NCI-H526 treated with DMSO at 0.1 percent for 48 hours (cell line): ENCODE results near the gene SEPTIN2.
"Not testable (repeated sequence)": the region's sequence is repeated elsewhere in the genome, so short reads cannot be mapped to it uniquely, and the experiment has no call there.

Experiments used
- DNase-seq: peaks from one replicate; lab custom pipeline; 2025; lab: John Stamatoyannopoulos, UW

The SEPTIN2 gene

GRCh38 chr2:241315879-241316631, at the start of gene SEPTIN2:
Gene SEPTIN2, plus strand, starts transcription at chr2:241315925. Its CDS starts 8,308 bp downstream, at chr2:241324233.
- DNase-seq: peak; percentile 68

DNA sequence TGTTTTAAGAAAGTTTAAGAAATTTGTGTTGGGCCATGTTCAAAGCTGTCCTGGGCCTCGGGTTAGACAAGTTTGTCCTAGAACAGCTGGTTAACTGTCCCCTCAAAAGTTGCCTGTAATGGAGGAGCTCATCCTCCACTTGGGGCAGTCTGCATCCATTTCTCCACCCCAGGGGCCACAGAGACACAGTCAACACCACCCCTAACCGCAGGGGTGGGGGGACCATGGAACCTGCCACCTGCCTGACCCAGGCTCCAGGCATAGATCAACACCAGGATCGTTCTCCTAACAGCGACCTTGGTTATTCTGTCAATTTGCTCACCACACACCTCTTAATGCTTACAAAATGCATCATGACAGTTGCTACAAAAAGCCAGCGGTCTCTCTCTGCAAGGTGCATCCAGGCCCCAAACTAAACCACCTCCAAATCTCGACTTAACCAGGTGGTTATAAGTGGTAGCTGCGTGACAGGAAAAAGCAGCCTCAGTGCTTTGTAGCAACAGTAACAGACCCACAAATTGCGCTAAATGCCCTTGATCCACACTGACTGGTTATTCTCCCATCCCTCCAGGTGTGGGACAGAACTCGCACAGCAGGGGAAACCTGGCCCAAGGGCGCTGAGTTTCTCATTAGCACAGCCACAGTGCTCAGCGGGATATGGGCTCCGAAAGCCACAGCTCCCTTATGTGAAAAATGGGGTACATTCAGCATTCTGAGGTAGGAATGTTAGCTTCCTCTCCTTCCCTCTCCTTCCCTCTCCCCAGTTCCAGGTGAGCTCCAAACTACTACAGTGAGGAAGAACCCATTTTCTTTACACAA, 48.3 kb upstream of the SEPTIN2 start:
- DNase-seq: no peak

GRCh38 chr2:241268306-241268705, 47.4 kb upstream of the SEPTIN2 start:
- no peak for DNase-seq

- DNase-seq: no peak
Observed at GRCh38 chr2:241268716-241269445, 46.8 kb upstream of the SEPTIN2 start.

GRCh38 chr2:241269707-241270520, 45.8 kb upstream of the SEPTIN2 start:
- DNase-seq: no peak

DNA sequence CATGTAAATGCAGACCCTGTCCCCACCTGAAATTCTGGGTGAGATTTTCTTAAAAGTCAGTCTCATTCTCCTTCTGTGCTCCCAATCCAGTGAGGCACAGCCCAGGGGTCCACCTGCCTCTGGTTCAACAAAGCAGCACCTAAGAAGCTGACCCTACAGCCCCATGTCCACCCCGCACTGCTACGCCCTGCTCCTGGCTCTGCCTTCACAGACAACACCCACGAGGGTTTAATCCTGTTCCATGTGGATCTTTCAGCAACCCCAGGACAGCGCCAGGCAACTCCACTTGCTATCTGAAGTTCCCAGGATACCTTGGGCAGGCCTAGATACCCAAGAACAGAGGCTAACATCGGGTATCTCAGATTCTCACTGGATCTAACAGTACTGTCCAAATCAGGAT, 45.2 kb upstream of the SEPTIN2 start:
- DNase-seq: no peak

DNA sequence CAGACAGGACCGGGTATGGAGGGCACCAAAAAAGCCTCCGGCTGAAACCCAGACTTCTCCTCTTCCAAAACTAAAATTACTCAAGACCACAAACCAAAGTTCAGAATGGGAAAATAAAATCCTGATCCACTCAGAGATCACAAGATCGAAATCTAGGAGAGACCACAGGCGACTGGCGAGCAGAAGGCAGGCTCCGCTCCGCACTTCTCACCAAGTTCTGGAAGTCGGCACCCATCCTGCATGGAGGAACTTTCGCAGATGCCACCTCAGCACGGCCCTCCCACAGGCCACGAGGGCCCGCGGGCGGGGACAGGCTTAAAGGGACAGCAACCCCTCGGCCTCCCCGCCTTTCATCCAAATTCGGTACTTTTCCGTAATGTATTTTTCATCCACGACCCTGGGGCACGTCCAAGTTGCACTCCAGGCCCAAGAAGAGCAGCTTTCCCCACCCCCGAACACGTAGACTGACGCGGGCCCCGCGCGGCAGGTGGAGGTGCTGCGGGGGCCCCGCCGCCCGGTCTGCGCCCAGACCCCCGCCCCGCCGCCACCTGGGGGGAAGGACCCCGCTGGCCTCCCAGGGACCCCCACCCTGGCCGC, 43.9 kb upstream of the SEPTIN2 start:
- DNase-seq: no peak

GRCh38 chr2:241272303-241273209, 43.2 kb upstream of the SEPTIN2 start:
- DNase-seq: no peak

GRCh38 chr2:241273210-241274020, 42.3 kb upstream of the SEPTIN2 start:
- no peak for DNase-seq

DNA sequence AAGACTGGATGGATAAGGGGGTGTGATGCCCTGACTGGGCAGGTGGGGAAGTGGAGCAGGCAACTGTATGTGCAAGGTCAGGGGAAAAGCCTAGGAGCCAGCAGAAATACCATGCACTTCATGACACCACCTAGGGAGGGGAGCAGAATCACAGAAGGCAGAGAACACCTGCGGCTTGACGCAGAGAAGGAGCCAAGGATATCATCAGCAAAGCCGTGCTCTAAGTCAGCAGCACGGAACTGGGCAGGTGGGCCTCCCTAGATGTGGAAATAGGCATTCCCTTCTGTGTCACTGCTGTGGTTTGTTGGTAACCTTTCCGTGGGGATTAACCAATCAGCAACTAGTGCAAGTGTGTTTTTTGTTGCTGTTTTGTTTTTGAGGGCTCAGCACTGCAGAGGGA, 41.6 kb upstream of the SEPTIN2 start:
- peak; percentile 21 for DNase-seq

DNA sequence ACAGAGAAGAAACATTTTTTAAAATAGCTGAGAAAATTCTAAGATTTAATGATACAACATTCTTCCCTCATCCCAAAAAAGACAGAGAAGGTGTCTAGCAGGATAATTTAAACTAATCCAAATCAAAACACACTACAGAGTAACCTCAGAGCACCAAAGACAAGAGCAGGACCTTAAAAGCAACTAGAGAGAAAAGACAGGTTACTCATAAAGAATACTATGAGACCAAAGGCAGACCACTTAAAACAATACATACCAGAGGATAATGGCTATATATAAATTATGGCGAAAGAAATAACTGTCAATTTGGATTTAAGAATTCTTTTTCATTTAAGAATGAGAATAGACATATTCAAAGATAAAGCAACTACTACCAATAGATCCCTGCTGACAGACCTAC, 40.2 kb upstream of the SEPTIN2 start:
- DNase-seq: no peak

DNA sequence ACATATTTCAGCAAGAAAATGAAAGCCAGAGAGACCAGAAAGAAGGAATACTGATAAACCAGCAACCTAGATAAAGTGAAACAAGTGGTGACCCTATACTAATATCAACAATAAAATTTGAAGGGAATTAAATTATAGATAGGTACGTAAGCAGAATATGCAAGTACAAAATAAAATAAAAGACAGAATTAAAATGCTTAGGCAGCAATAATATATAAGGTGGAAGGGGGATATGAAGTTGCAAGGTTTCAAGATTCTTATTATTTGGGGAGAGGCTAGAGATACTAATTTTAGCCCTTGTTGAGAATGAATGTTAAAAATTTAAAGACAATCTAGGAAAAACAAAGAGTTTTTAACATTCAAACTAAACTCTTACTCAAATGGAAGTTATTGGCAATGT, 39.8 kb upstream of the SEPTIN2 start:
- no peak for DNase-seq

- not testable (repeated sequence) for DNase-seq
Observed at GRCh38 chr2:241278306-241278705, 37.4 kb upstream of the SEPTIN2 start.

DNA sequence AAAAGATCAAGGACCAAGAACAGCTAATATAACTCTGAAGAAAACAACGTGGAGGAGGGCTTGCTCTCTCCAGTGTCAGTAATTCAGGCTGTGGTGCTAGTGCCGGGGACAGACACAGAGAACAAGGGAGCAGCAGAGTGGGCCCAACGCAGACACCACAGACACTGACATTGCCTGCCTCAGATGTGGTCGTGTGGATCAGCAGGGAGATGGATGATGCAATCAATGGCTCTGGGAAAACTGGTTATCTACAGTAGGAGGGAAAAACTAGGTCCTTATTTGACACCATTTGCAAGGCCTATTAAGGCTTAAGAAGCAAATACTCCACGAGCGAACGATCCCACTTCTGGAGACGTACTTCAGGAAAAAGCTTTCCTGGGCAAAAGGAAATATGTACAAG, 36.3 kb upstream of the SEPTIN2 start:
- no peak for DNase-seq

DNA sequence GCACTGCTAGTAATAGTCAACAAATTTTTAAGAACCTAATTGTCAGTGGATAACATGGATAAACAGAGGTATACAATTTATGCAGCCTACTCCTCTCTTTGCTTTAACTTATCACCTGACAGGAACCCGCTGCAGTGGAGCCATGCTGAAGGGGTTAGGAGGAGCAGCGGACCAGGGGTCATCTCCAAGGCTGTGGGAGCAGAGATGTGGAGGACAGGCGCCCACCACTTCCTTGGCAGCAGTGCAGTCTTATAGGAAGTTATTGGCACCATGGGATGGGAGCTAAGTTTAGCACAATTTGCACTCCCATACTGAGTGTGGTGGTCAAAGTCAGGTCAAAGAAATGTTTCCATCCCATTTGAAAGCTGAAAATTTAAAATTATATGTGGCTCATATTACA, 35.9 kb upstream of the SEPTIN2 start:
- DNase-seq: no peak

- DNase-seq: no peak
Observed at GRCh38 chr2:241280291-241280690, 35.4 kb upstream of the SEPTIN2 start.

- no peak for DNase-seq
Observed at GRCh38 chr2:241282555-241282954, 33.2 kb upstream of the SEPTIN2 start.

DNA sequence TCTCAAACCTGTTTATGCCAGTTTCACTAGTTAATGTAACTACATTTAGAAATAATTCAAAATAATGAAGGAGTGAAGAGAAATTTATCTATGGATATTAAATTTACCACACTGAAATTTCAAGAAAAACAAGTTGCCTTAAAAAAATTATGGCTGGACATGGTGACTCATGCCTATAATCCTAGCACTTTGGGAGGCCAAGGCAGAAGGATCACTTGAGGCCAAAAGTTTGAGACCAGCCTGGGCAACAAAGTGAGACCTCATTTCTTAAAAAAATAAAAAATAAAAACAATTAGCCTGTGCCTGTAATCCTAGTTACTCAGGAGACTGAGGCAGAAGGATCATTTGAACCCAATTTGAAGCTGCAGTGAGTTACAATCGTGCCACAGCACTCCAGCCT, 30.1 kb upstream of the SEPTIN2 start:
- DNase-seq: no peak

DNA sequence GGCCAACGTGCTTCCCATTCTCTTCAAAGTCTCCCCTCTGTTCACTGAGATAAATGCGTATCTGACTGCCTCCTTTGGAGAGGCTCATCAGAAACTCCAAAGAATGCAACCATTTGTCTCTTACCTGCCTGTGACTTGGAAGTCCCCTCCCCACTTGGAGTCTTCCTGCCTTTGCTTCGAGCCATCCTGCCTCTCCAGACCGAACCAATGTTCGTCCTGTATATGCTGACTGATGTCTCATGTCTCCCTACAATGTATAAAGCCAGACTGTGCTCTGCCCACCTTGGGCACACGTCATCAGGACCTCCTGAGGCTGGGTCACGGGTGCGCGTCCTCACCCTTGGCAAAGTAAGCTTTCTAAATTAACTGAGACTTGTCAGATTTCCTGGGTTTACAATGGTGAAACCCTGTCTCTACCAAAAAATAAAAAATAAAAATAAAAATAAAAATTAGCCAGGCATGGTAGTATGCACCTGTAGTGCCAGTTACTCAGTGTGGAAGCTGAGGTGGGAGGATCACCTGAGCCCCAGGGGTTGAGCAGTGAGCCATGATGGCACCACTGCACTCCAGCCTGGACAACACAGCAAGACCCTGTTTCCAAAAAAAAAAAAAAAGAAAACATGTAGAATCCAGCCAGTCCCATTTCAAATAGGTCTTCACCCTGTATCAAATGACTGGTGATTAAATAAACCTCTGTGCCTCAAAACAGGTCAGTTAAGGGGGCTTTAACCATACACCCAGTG, 29.2 kb upstream of the SEPTIN2 start:
- no peak for DNase-seq
